ENCODE results near the gene PACSIN2. TPM values are rescaled to one million over a fixed set of nuclear protein-coding genes. Genes with fewer than 3 reads are reported as not detected.

The PACSIN2 gene
- polyA plus RNA-seq, 2 of the 4 experiments (the other 2 are of a cell fraction), result 60.3 to 94.0 TPM

DNA sequence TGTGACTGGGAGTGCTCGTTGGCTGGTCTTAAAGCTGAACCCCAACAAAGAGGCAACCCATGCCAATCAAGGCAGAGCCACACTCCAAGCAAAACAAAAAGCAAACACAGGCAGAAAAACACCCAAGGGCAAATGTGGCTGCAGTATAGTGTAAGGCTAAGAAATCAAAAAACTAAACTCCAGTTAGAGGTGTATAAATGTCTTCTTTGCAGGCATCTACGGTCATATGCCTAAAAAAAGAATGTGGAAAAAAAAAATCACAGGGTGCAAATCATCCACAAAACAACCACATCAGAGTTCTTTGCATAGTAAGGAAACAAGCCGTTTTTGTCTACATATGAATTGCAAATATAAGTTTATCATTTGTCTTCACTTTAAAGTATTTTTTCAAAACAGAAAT, 185.6 kb downstream of the PACSIN2 start:
- 79% methylated on average over 3 of the region's 3 CpGs for WGBS (ENCODE audit: missing lambda C conversion rate)
- POLR2A ChIA-PET, result no interaction called here
- FAIRE-seq, result no peak
- no peak for DNase-seq (ENCODE audit: low read depth in 1 of 2, low spot score in 1 of 2)
- Histone ChIP-seq H3K4me1 (no peaks in the 10 kb centered on the region), H3K27ac (no peak overlapping the region), H3K4me3 (no peak overlapping the region), H3K9me3 (no peaks in the 10 kb centered on the region), H3K4me2 (no peak overlapping the region)
- CTCF ChIA-PET, result interaction anchor here (1.3 kb wide), 1 partner anchor 16 kb away, joined by 3 read pairs; no protein-coding TSS in a partner anchor
- TF ChIP-seq ATOH8 (CRISPR knock-in tag; IDR thresholded peaks at IDR 0.05; ENCODE audit: low read depth) (no peak), SREBF2 (IDR thresholded peaks at IDR 0.05) (no peak), CHD2 (IDR thresholded peaks at IDR 0.05; ENCODE audit: low read length, partially characterized antibody) (no peak), GATA3 (IDR thresholded peaks at IDR 0.05; ENCODE audit: borderline replicate concordance) (no peak), NFE2L2 (conservative IDR thresholded peaks at IDR 0.05; ENCODE audit: low read length) (no peak), BCL3 (IDR thresholded peaks at IDR 0.05) (no peak), RFX5 (IDR thresholded peaks at IDR 0.05) (no peak), KDM5A (IDR thresholded peaks at IDR 0.05) (no peak), POLR2AphosphoS2 (conservative IDR thresholded peaks at IDR 0.05; ENCODE audit: low read length) (no peak), HEYL (CRISPR knock-in tag; IDR thresholded peaks at IDR 0.05) (no peak), HMGXB4 (CRISPR knock-in tag; IDR thresholded peaks at IDR 0.05; ENCODE audit: borderline replicate concordance) (no peak), NPAS2 (CRISPR knock-in tag; IDR thresholded peaks at IDR 0.05; ENCODE audit: borderline replicate concordance) (no peak), SMC3 (IDR thresholded peaks at IDR 0.05) (no peak), RARB (CRISPR knock-in tag; IDR thresholded peaks at IDR 0.05) (no peak), CBX8 (IDR thresholded peaks at IDR 0.05) (no peak), HOXA7 (CRISPR knock-in tag; IDR thresholded peaks at IDR 0.05) (no peak), FOXS1 (CRISPR knock-in tag; IDR thresholded peaks at IDR 0.05) (no peak), MAFK (IDR thresholded peaks at IDR 0.05; ENCODE audit: partially characterized antibody) (no peak)
- TF ChIP-seq, protein P1, sequence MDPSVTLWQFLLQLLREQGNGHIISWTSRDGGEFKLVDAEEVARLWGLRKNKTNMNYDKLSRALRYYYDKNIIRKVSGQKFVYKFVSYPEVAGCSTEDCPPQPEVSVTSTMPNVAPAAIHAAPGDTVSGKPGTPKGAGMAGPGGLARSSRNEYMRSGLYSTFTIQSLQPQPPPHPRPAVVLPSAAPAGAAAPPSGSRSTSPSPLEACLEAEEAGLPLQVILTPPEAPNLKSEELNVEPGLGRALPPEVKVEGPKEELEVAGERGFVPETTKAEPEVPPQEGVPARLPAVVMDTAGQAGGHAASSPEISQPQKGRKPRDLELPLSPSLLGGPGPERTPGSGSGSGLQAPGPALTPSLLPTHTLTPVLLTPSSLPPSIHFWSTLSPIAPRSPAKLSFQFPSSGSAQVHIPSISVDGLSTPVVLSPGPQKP (IDR thresholded peaks at IDR 0.05; ENCODE audit: low read depth, low read length), result no peak
- TF ChIP-seq, protein P2, sequence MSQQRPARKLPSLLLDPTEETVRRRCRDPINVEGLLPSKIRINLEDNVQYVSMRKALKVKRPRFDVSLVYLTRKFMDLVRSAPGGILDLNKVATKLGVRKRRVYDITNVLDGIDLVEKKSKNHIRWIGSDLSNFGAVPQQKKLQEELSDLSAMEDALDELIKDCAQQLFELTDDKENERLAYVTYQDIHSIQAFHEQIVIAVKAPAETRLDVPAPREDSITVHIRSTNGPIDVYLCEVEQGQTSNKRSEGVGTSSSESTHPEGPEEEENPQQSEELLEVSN (IDR thresholded peaks at IDR 0.05; ENCODE audit: borderline replicate concordance, low read depth), result no peak
- ATAC-seq, result no peak

GRCh38 chr22:42825796-42826195, 189.2 kb downstream of the PACSIN2 start:
- ChIA-PET POLR2A (no interaction called here), CTCF (no interaction called here)
- Histone ChIP-seq H3K4me1 (no peaks in the 10 kb centered on the region), H3K9me3 (peaks cover 6% of the 10 kb centered on the region; the same call in 2 of the 3 replicates), H3K4me3 (no peak overlapping the region), H3K4me2 (no peak overlapping the region), H3K27ac (no peak overlapping the region)
- no peak for DNase-seq (ENCODE audit: low read depth in 1 of 2, low spot score in 1 of 2)
- TF ChIP-seq POLR2A (IDR thresholded peaks at IDR 0.05; ENCODE audit: low read length) (no peak), HOXA7 (CRISPR knock-in tag; IDR thresholded peaks at IDR 0.05) (no peak), JUNB (IDR thresholded peaks at IDR 0.05) (no peak), HMGXB4 (CRISPR knock-in tag; IDR thresholded peaks at IDR 0.05; ENCODE audit: borderline replicate concordance) (no peak), RARB (CRISPR knock-in tag; IDR thresholded peaks at IDR 0.05) (no peak), NR3C1 (IDR thresholded peaks at IDR 0.05) (no peak)
- 78% methylated on average over 3 of the region's 3 CpGs for WGBS (ENCODE audit: missing lambda C conversion rate)
- no peak for FAIRE-seq
- ATAC-seq, result no peak

All from A549 (cell line).